Measurements from ENCODE around the gene GNAS.

GRCh38 chr20:58930496-58930895 lies 78.0 kb downstream of the GNAS start:
- TF ChIP-seq POLR2A (IDR thresholded peaks at IDR 0.05; ENCODE audit: extremely low read depth, insufficient read length) = no peak
- TF ChIP-seq CTCF (IDR thresholded peaks at IDR 0.05; ENCODE audit: low read depth, low read length) = no peak
- TF ChIP-seq, protein P1, sequence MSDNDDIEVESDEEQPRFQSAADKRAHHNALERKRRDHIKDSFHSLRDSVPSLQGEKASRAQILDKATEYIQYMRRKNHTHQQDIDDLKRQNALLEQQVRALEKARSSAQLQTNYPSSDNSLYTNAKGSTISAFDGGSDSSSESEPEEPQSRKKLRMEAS (IDR thresholded peaks at IDR 0.05; ENCODE audit: low read depth, low read length) = no peak
